ENCODE data around the gene ZCCHC14.

DNA sequence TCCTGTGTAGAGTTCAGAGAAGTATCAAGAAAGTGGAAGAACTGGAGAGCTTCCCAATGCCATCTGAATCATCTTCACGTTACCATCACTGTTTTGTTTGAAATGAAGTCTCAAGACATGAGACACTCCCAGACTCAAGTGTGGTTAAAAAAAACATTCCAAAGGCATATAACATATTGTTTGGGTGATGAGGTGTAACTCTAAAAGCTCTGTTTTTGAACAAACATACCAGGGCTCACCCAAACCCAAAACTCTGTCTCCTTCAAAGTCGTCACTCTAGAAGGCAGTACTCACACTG lies 6.3 kb upstream of the ZCCHC14 start:
- TF ChIP-seq CTCF (optimal IDR thresholded peaks at IDR 0.05 in 1 of 3, IDR thresholded peaks at IDR 0.05 in 1 of 3, conservative IDR thresholded peaks at IDR 0.05 in 1 of 3; ENCODE audit: extremely low read depth in 1 of 3, insufficient read depth in 2 of 3, low read length in 3 of 3) (no peak), EZH2 (IDR thresholded peaks at IDR 0.05; ENCODE audit: low read length) (no peak)

Measured in keratinocyte (primary cell).